Measurements from ENCODE around the gene MYRF. TPM values are rescaled to one million over a fixed set of nuclear protein-coding genes. Genes with fewer than 3 reads are reported as not detected.

Gene MYRF
- total RNA-seq, 1 donor from 2014 or later, result 1.2 TPM

- intact Hi-C loops (cut with micrococcal nuclease), result no loop called here
Measured at GRCh38 chr11:61718621-61719302, 33.7 kb upstream of the MYRF start.

DNA sequence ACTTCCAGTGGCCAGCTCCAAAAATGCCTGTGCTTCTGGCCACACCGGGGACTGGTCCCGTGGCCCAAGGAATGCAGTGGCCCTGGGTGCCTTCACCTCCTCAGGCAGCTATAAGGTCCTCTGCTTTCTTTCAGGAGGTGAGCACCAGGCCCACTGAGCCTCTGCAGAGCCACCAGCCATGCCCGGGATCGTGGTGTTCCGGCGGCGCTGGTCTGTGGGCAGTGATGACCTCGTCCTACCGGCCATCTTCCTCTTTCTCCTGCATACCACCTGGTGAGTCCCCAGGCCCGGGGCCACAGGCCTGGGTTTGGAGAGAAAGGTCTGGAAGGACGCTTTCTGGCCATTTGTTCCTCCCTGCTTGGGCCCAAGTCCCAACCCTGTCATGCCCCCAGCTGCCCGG is 32.5 kb upstream of the MYRF start:
- intact Hi-C loops (cut with micrococcal nuclease), result no loop called here

DNA sequence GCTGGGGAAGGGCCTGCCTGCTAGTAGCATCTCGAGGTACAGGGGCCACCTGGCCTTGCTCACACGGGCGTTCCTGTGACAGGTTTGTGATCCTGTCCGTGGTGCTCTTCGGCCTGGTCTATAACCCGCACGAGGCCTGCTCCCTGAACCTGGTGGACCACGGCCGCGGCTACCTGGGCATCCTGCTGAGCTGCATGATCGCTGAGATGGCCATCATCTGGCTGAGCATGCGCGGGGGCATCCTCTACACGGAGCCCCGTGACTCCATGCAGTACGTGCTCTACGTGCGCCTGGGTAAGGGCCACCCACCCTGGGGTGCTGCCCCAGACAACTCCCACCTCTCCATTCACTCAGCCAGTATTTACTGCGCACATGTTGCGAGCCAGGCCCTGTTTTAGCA is 31.8 kb upstream of the MYRF start:
- intact Hi-C loops (cut with micrococcal nuclease), result no loop called here

DNA sequence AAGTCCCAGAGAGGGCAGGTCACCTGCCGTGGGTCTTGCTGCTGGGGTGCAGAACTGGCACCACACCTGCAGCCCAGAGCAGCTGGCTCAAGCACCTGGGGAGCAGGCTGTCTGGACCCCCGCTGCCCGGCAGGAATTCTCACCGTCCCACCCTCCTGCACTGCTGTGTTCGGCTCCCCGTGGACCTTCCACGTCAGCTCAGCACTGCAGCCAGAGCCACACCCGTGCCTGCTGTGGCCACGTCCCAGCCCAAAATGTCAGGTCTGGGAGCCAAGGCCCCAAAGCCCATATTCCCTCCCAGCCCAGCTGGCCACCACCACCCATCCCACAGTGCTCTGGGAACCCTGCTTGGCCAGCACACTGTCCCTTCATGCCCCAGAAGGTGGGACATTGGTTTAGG is 28.0 kb upstream of the MYRF start:
- intact Hi-C loops (cut with micrococcal nuclease), result no loop called here

- intact Hi-C loops (cut with micrococcal nuclease), result no loop called here
Measured at GRCh38 chr11:61725781-61726231, 26.6 kb upstream of the MYRF start.

DNA sequence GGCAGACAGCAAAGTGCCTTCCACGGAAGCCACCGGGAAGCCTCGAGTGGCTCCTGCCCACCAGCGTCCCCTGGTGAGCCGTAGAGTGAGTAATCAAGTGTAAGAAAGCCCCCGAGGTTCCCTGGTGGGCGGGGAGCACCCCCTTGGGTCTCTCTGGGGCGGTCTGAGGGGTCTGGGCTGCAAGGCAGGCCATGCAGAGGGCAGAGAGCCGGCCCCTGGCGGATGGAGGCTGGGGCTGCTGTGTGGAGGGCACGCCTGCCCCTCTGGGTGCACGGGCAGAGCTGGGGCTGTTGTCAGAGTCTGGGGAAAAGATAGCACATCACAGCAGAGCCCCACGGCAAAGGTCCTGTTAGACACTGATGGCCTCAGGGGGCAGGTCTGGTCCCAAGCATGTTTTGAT is 25.7 kb upstream of the MYRF start:
- intact Hi-C loops (cut with micrococcal nuclease), result no loop called here

GRCh38 chr11:61727401-61727811 is 25.0 kb upstream of the MYRF start:
- intact Hi-C loops (cut with micrococcal nuclease), result no loop called here

GRCh38 chr11:61728066-61728939 is 24.1 kb upstream of the MYRF start:
- intact Hi-C loops (cut with micrococcal nuclease), result no loop called here

- intact Hi-C loops (cut with micrococcal nuclease), result no loop called here
Measured at GRCh38 chr11:61728940-61729219, 23.6 kb upstream of the MYRF start.

GRCh38 chr11:61730240-61730994 is 22.0 kb upstream of the MYRF start:
- intact Hi-C loops (cut with micrococcal nuclease), result loop anchor here (5.0 to 10.0 kb wide), 2 partner anchors 33 to 146 kb away; partner anchors contain the start of gene SYT7

GRCh38 chr11:61731211-61731951 is 21.1 kb upstream of the MYRF start:
- intact Hi-C loops (cut with micrococcal nuclease), result loop anchor here (5.0 to 10.0 kb wide), 2 partner anchors 34 to 147 kb away; partner anchors contain the start of gene SYT7

DNA sequence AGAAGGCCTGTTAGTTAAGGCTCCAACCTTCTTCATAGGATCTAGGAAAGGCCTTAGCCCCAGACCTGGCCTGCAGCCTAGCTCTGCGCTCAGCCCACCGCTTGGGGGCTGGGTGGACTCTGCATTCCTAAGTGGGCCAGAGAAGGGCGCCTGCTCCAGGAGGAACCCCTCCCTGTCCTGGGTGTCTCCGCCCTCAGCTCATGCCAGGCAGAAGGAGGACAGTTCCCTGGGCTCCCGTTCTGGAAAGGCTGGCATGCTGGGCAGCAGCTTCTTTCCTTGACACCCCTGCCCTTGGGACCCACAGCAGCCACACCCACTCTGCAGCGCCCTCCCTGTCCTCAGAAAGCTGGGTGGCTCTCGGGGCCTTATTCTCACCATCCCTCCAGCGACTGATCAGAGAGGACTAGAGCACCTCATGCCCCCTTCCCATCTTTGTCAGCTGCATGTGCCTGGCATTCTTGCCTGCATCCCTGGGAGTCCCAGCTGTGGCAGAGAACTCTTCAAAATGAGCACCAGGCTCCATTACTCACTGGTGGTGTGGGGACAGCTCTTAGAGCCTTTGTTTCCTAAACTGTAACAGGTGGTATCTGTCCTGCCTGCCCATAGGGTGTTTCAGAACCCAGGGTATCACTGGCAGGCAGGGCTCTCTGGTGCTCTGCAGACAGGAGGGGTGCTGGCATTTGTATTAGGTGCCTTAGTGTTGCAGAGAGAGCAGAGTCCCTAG is 20.3 kb upstream of the MYRF start:
- intact Hi-C loops (cut with micrococcal nuclease), result loop anchor here (5.0 to 10.0 kb wide), 2 partner anchors 35 to 147 kb away; partner anchors contain the start of gene SYT7

DNA sequence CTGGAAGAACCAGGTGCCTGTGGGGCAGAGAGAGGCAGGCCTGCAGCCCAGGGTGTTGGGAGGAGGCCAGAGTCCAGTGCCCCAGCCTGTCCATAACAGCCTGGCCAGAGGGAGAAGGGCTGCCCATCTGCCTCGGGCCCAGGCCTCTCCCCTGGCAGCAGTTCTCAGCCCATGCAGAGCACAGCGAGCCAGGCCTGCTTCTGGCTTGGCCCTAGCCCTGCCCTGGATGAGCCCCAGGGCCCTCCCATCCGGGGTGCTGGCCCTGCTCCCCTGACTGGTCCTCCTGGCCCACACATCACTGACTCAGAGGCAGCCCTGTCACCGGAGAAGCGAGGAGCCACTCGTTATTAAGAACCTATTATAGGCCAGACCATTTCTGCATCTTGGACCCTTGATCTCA is 19.7 kb upstream of the MYRF start:
- intact Hi-C loops (cut with micrococcal nuclease), result loop anchor here (1.0 to 10.0 kb wide), 3 partner anchors 35 to 148 kb away; partner anchors contain the start of genes DAGLA and SYT7

- intact Hi-C loops (cut with micrococcal nuclease), result loop anchor here (1.0 to 10.0 kb wide), 3 partner anchors 36 to 149 kb away; partner anchors contain the start of genes DAGLA and SYT7
Measured at GRCh38 chr11:61733120-61733978, 19.1 kb upstream of the MYRF start.

DNA sequence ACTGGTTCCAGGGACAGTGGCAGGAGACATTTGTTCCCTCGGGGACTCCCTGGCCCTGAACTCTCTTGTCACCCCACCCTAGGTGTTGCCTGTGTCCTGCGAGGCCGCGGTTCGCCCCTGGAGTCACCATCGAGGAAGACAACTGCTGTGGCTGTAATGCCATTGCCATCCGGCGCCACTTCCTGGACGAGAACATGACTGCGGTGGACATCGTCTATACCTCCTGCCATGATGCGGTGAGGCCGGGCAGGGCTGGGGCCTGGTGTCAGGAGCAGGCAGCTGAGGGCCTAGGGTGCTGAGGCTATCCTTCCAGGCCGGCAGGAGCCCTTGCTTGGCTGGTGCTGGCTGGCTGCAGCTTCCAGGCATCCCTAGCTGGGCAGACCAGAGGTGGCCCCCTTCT is 17.7 kb upstream of the MYRF start:
- intact Hi-C loops (cut with micrococcal nuclease), result loop anchor here (5.0 to 10.0 kb wide), 2 partner anchors 37 to 150 kb away; partner anchors contain the start of gene SYT7

DNA sequence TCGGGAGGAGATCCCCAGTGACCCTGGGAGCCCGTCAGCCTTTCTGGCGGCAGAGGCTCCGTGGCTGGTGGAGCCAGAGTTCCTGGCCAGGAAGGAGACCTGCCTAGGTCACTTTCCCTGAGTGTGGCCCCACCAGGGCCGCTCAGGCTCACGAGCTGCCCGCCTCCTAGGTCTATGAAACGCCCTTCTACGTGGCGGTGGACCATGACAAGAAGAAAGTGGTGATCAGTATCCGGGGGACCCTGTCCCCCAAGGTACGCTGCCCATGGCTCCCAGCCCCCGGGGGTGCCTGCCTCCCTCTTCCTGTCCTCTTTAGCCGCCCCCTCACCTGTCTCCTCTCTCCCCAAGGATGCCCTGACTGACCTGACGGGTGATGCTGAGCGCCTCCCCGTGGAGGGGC is 17.0 kb upstream of the MYRF start:
- intact Hi-C loops (cut with micrococcal nuclease), result loop anchor here (10.0 kb wide), 1 partner anchor 151 kb away; the partner anchor contains the start of gene SYT7

DNA sequence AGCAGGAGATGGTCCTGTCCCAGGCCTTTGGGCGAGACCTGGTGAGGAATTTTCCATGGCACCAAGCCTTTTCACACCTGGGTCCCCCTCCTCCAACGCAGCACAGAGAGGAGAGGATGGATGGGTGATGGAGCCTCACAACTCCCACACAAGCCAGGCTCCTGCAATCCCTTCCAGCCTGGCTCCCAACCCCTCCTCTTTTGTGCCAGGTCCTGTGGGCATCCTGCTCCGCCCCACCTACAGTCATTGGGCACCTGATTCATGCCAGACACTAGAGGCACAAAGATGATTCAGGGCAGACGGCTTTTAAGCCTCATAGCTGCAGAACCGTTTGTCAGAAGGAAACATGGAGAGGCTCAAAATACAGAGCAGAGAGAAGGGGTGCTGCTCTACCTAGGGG is 16.1 kb upstream of the MYRF start:
- intact Hi-C loops (cut with micrococcal nuclease), result loop anchor here (10.0 kb wide), 1 partner anchor 152 kb away; the partner anchor contains the start of gene SYT7

DNA sequence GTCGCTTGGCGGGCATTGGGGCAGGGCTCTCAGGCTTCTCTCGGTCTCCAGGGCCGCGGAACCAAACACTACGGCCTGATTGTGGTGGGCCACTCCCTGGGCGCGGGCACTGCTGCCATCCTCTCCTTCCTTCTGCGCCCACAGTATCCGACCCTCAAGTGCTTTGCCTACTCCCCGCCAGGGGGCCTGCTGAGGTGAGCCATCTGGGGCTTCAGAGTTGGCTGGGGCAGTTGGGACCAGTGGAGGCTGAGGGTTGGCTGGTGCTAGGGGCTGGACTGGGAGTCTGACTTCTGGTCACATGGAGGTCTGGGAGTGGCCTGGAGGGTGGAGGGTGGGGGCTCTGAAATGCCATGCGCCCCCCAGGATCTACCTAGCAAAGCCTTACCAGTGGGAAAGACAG is 15.3 kb upstream of the MYRF start:
- intact Hi-C loops (cut with micrococcal nuclease), result loop anchor here (10.0 kb wide), 1 partner anchor 152 kb away; the partner anchor contains the start of gene SYT7

All from T-helper 2 cell treated with Interferon-gamma antibody and Interleukin-4, amounts not matched to agents 100 ng/mL and 5 ng/mL, for 36 hours (primary cell).